Testis (tissue), 3 donors: ENCODE data around the gene PLEKHA7. TPM values are rescaled to one million over a fixed set of nuclear protein-coding genes. Genes with fewer than 3 reads are reported as not detected.

ENCODE experiments used
- DNase-seq: peaks from one replicate; pipeline ENCODE4 v3.0.0-alpha.2; 2019
- H3K27ac ChIP-seq, 2 donors: fragments of 200-600 bp; sonication (generic); one replicate each; pipeline ENCODE4 v1.5.1; 2019
- H3K27me3 ChIP-seq: fragments of 200-600 bp; sonication (generic); one replicate; pipeline ENCODE4 v1.5.1; 2019
- H3K36me3 ChIP-seq: fragments of 200-600 bp; sonication (generic); one replicate; pipeline ENCODE4 v1.5.1; 2017; ENCODE audit warnings: low read depth; ENCODE audit errors: missing control alignments
- H3K4me1 ChIP-seq: fragments of 200-600 bp; sonication (generic); one replicate; pipeline ENCODE4 v1.5.1; 2019
- H3K4me3 ChIP-seq, 2 donors: fragments of 200-600 bp; sonication (generic); one replicate each; pipeline ENCODE4 v1.5.1; 2017 to 2019
- H3K9me3 ChIP-seq: fragments of 200-600 bp; sonication (generic); one replicate; pipeline ENCODE4 v1.5.1; 2017
- CTCF ChIP-seq, 3 experiments: fragments of 450-650 bp in 2 of 3; fragments of 200-600 bp in 1 of 3; sonication (generic) in 1 of 3; IDR thresholded peaks; one replicate each; pipeline ENCODE4 v1.5.1; 2016 to 2019; ENCODE audit warnings: antibody characterized with exemption in 3 of 3, mild to moderate bottlenecking in 2 of 3, moderate library complexity in 1 of 3
- POLR2A ChIP-seq: fragments of 450-650 bp; IDR thresholded peaks from one replicate; pipeline ENCODE4 v1.6.1; 2017; ENCODE audit warnings: antibody characterized with exemption, mild to moderate bottlenecking, moderate library complexity
- WGBS, 2 donors: methylation state at CpG; one replicate each; pipeline ENCODE4 v1.1.5; 2018; 5-methylcytosine and 5-hydroxymethylcytosine counted together
- intact Hi-C: fragments of 100-400 bp; cut with DNase I; formaldehyde crosslinking; loops from one replicate; pipeline ENCODE4 v1.15.1; 2023; ENCODE audit warnings: low total_unique reads
- polyA plus RNA-seq: library from polyadenylated mRNA; stranded (reverse); fragments of 350-450 nt; fragmentation: Illumina TruSeq; extraction: RNeasy Lipid Tissue Mini Kit (QIAGEN cat#74804); gene quantifications from one replicate; pipeline ENCODE4 v1.2.3, GENCODE V29; 2014; ENCODE audit warnings: low read depth, low replicate concordance; ENCODE audit not compliant: insufficient read depth
- total RNA-seq, 2 donors: library from RNA; depleted of rRNA; stranded (reverse); fragments of >200 nt; gene quantifications; one replicate each; pipeline ENCODE4 v1.2.3, GENCODE V29; 2016

Gene PLEKHA7
- total and polyA plus RNA-seq, 3 donors from 2014 or later: 33.0 to 64.9 (median 63.9) TPM

GRCh38 chr11:16817351-16817750, 196.9 kb downstream of the PLEKHA7 start:
- no peak overlapping the region for H3K4me3 ChIP-seq
- TF ChIP-seq CTCF (IDR thresholded peaks at IDR 0.05) (no peak), POLR2A (no peak)
- no peaks in the 10 kb centered on the region for H3K9me3 ChIP-seq
- no peaks in the 10 kb centered on the region for H3K27me3 ChIP-seq
- intact Hi-C loops: no loop called here
- H3K27ac ChIP-seq: no peak overlapping the region
- peaks cover 39% of the 10 kb centered on the region for H3K4me1 ChIP-seq
- 81 to 82% methylated on average over 4 of the region's 4 CpGs for WGBS, 2 donors
- DNase-seq: no peak
- no peaks in the 10 kb centered on the region for H3K36me3 ChIP-seq

- DNase-seq: no peak
- H3K4me1 ChIP-seq: peaks cover 43% of the 10 kb centered on the region
- intact Hi-C loops: no loop called here
- no peak overlapping the region for H3K4me3 ChIP-seq
- TF ChIP-seq POLR2A: no peak
- no peak for TF ChIP-seq CTCF (IDR thresholded peaks at IDR 0.05)
- no peak overlapping the region for H3K27ac ChIP-seq
- no peaks in the 10 kb centered on the region for H3K36me3 ChIP-seq
- 96 to 98% methylated on average over 20 to 32 of the region's 32 CpGs for WGBS, 2 donors
- no peaks in the 10 kb centered on the region for H3K9me3 ChIP-seq
- H3K27me3 ChIP-seq: no peaks in the 10 kb centered on the region
These were observed 197.6 kb downstream of the PLEKHA7 start for GRCh38 chr11:16816358-16817270.

DNA sequence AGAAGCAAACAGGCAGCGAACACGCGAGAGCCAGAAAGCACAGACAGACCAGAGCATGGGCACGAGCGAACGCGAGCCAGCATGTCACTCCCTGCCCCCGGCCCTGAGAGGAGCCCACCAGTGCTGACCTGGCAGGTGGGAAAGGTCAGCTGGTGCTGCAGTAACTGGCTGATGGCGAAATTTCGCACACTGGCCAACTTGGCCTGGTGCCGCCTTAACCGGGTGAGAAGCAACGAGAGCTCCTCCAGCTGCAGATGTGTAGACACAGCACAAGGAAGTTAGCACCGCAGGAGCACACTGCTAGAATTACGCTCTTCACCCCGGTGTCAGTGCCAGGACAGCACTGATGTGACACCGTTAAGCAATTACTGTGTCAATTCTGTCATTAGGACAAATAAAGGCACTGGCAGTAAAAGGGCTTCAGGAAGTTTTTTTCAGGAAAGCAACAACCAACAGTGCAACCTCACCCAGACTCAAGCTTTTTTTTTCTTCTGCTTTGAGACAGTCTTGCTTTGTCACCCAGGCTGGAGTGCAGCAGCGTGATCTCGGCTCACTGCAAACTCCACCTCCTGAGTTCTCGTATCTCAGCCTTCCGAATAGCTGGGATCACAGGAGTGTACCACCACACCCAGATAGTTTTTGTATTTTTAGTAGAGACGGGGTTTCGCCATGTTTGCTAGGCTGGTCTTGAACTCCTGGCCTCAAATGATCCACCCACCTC, 199.0 kb downstream of the PLEKHA7 start:
- Histone ChIP-seq H3K4me3 (no peak overlapping the region), H3K36me3 (no peaks in the 10 kb centered on the region), H3K27me3 (no peaks in the 10 kb centered on the region), H3K27ac (peak overlapping the region in 1 of 2 donors; percentile 15), H3K9me3 (no peaks in the 10 kb centered on the region), H3K4me1 (peaks cover 35% of the 10 kb centered on the region)
- DNase-seq: peak; percentile 51
- WGBS, 2 donors: 63 to 70% methylated on average over 21 to 23 of the region's 23 CpGs
- intact Hi-C loops: no loop called here
- TF ChIP-seq POLR2A (no peak), CTCF (IDR thresholded peaks at IDR 0.05) (no peak)

GRCh38 chr11:16814410-16815046, 199.7 kb downstream of the PLEKHA7 start:
- DNase-seq: peak; percentile 38
- no peaks in the 10 kb centered on the region for H3K27me3 ChIP-seq
- no peak overlapping the region for H3K27ac ChIP-seq
- no peaks in the 10 kb centered on the region for H3K36me3 ChIP-seq
- TF ChIP-seq POLR2A: no peak
- no peak for TF ChIP-seq CTCF (IDR thresholded peaks at IDR 0.05)
- no peak overlapping the region for H3K4me3 ChIP-seq
- H3K4me1 ChIP-seq: peaks cover 35% of the 10 kb centered on the region
- H3K9me3 ChIP-seq: no peaks in the 10 kb centered on the region
- WGBS, 2 donors: 62 to 77% methylated on average over 4 to 7 of the region's 7 CpGs
- intact Hi-C loops: no loop called here
